Ishikawa (cell line): ENCODE results near the gene CABP7.

ENCODE experiments used
- CEBPB ChIP-seq: IDR thresholded peaks from 2 replicates; pipeline ENCODE4 v1.6.1; 2012
- CREB1 ChIP-seq: IDR thresholded peaks from 2 replicates; pipeline ENCODE4 v1.6.1; 2012; ENCODE audit warnings: low read depth
- EGR1 ChIP-seq: IDR thresholded peaks from 2 replicates; pipeline ENCODE4 v1.6.1; 2012
- EP300 ChIP-seq: IDR thresholded peaks from 2 replicates; pipeline ENCODE4 v1.6.1; 2012; ENCODE audit warnings: borderline replicate concordance
- FOXM1 ChIP-seq: IDR thresholded peaks from 2 replicates; pipeline ENCODE4 v1.6.1; 2012; ENCODE audit warnings: low read depth, borderline replicate concordance
- MAX ChIP-seq: IDR thresholded peaks from 2 replicates; pipeline ENCODE4 v1.6.1; 2012
- NFIC ChIP-seq: IDR thresholded peaks from 2 replicates; pipeline ENCODE4 v1.6.1; 2012
- RAD21 ChIP-seq: IDR thresholded peaks from 2 replicates; pipeline ENCODE4 v1.6.1; 2012; ENCODE audit warnings: low read depth
- REST ChIP-seq: IDR thresholded peaks from 2 replicates; pipeline ENCODE4 v1.6.1; 2012; ENCODE audit warnings: low read depth, mild to moderate bottlenecking
- TAF1 ChIP-seq: IDR thresholded peaks from 2 replicates; pipeline ENCODE4 v1.6.1; 2012; ENCODE audit warnings: low read depth, mild to moderate bottlenecking
- TCF12 ChIP-seq: IDR thresholded peaks from 2 replicates; pipeline ENCODE4 v1.6.1; 2012; ENCODE audit warnings: low read depth
- TEAD4 ChIP-seq: IDR thresholded peaks from 2 replicates; pipeline ENCODE4 v1.6.1; 2012
- USF1 ChIP-seq: IDR thresholded peaks from 2 replicates; pipeline ENCODE4 v1.6.1; 2012
- YY1 ChIP-seq: IDR thresholded peaks from 2 replicates; pipeline ENCODE4 v1.6.1; 2012; ENCODE audit warnings: low read depth
- ZBTB7A ChIP-seq: IDR thresholded peaks from 2 replicates; pipeline ENCODE4 v1.6.1; 2012; ENCODE audit warnings: low read depth

CABP7 gene

GRCh38 chr22:29740216-29740615 lies 20.4 kb downstream of the CABP7 start:
- TF ChIP-seq TEAD4: no peak
- no peak for TF ChIP-seq REST
- no peak for TF ChIP-seq RAD21
- TF ChIP-seq EP300: no peak
- TF ChIP-seq NFIC: no peak
- TF ChIP-seq TCF12: no peak
- no peak for TF ChIP-seq MAX

- TF ChIP-seq ZBTB7A: no peak
- TF ChIP-seq RAD21: no peak
- TF ChIP-seq REST: no peak
- TF ChIP-seq USF1: no peak
- no peak for TF ChIP-seq TAF1
- no peak for TF ChIP-seq EGR1
- no peak for TF ChIP-seq YY1
- TF ChIP-seq CREB1: no peak
- TF ChIP-seq TEAD4: no peak
- no peak for TF ChIP-seq CEBPB
- TF ChIP-seq MAX: no peak
Measured at GRCh38 chr22:29741926-29742325, 22.1 kb downstream of the CABP7 start.

GRCh38 chr22:29742326-29742725 lies 22.5 kb downstream of the CABP7 start:
- TF ChIP-seq TCF12 (no peak), REST (no peak), EP300 (no peak), NFIC (no peak), FOXM1 (no peak), TEAD4 (no peak), CREB1 (no peak), YY1 (no peak), TAF1 (no peak), CEBPB (no peak), ZBTB7A (no peak), MAX (no peak), RAD21 (no peak), USF1 (no peak), EGR1 (no peak)

GRCh38 chr22:29744902-29745301 lies 25.1 kb downstream of the CABP7 start:
- TF ChIP-seq RAD21: no peak
- TF ChIP-seq ZBTB7A: no peak
- no peak for TF ChIP-seq YY1
- TF ChIP-seq FOXM1: no peak

GRCh38 chr22:29747832-29748231 lies 28.0 kb downstream of the CABP7 start:
- TF ChIP-seq TCF12 (no peak), CREB1 (no peak), TAF1 (no peak), EP300 (no peak), ZBTB7A (no peak), RAD21 (no peak), NFIC (no peak), TEAD4 (no peak), YY1 (no peak), FOXM1 (no peak), USF1 (no peak), MAX (no peak), EGR1 (no peak), CEBPB (no peak)
